GM23338 (cell line): ENCODE results near the gene ASPDH. TPM values are rescaled to one million over a fixed set of nuclear protein-coding genes. Genes with fewer than 3 reads are reported as not detected.
"Not testable (repeated sequence)": the region's sequence is repeated elsewhere in the genome, so short reads cannot be mapped to it uniquely, and the experiment has no call there.

ENCODE experiments used
- ATAC-seq: fragments of 200-7000 bp; cut with Tn5 transposase; 3 replicates; pipeline ENCODE4 v1.9.1; 2020
- DNase-seq: peaks from one replicate; pipeline ENCODE4 v3.0.0-alpha.2; 2015; ENCODE audit warnings: low spot score
- H2AFZ ChIP-seq: fragments of 200-600 bp; sonication (generic); 2 replicates; pipeline ENCODE4 v1.8.0; 2016; ENCODE audit warnings: antibody characterized with exemption, mild to moderate bottlenecking, moderate library complexity
- H3F3A ChIP-seq: fragments of 200-600 bp; sonication (generic); replicated peaks from 2 replicates; pipeline ENCODE4 v1.8.0; 2017; ENCODE audit warnings: antibody characterized with exemption, mixed run types, low read depth
- H3K27ac ChIP-seq: fragments of 200-600 bp; sonication (generic); 2 replicates; pipeline ENCODE4 v1.6.1; 2016; ENCODE audit warnings: low read depth
- H3K27me3 ChIP-seq: fragments of 200-600 bp; sonication (generic); 2 replicates; pipeline ENCODE4 v1.8.0; 2016; ENCODE audit warnings: mild to moderate bottlenecking, mixed run types, moderate library complexity; ENCODE audit not compliant: insufficient read depth
- H3K36me3 ChIP-seq: fragments of 200-600 bp; sonication (generic); 2 replicates; pipeline ENCODE4 v1.8.0; 2016; ENCODE audit warnings: mild to moderate bottlenecking; ENCODE audit not compliant: insufficient read depth
- H3K4me1 ChIP-seq: fragments of 200-600 bp; sonication (generic); 2 replicates; pipeline ENCODE4 v1.8.0; 2016; ENCODE audit warnings: mild to moderate bottlenecking, moderate library complexity; ENCODE audit not compliant: insufficient read depth
- H3K4me2 ChIP-seq: fragments of 200-600 bp; sonication (generic); 2 replicates; pipeline ENCODE4 v1.7.1; 2017; ENCODE audit warnings: mixed run types
- H3K4me3 ChIP-seq: fragments of 200-600 bp; sonication (generic); 2 replicates; pipeline ENCODE4 v1.6.1; 2016; ENCODE audit warnings: mixed run types
- H3K79me2 ChIP-seq: fragments of 200-600 bp; sonication (generic); replicated peaks from 2 replicates; pipeline ENCODE4 v1.8.0; 2017; ENCODE audit warnings: mild to moderate bottlenecking; ENCODE audit not compliant: insufficient read depth
- H3K9me2 ChIP-seq: fragments of 200-600 bp; sonication (generic); 2 replicates; pipeline ENCODE4 v1.8.0; 2017; ENCODE audit not compliant: insufficient read depth
- H4K20me1 ChIP-seq: fragments of 200-600 bp; sonication (generic); replicated peaks from 2 replicates; pipeline ENCODE4 v1.8.0; 2017; ENCODE audit warnings: mild to moderate bottlenecking; ENCODE audit not compliant: insufficient read depth
- H3K27ac Mint-ChIP-seq: 2 replicates; pipeline ENCODE4 v1.8.0; 2020; ENCODE audit warnings: inconsistent platforms, mild to moderate bottlenecking, moderate library complexity, mixed read lengths
- H3K27me3 Mint-ChIP-seq: 3 replicates; pipeline ENCODE4 v1.8.0; 2022; ENCODE audit warnings: low read depth, mild to moderate bottlenecking, moderate library complexity, mixed read lengths, inconsistent platforms; ENCODE audit not compliant: insufficient read depth, poor library complexity
- H3K36me3 Mint-ChIP-seq: 3 replicates; pipeline ENCODE4 v1.8.0; 2021; ENCODE audit warnings: low read depth, mild to moderate bottlenecking, inconsistent platforms, moderate library complexity, mixed read lengths
- H3K4me1 Mint-ChIP-seq: 3 replicates; pipeline ENCODE4 v1.8.0; 2020; ENCODE audit warnings: mild to moderate bottlenecking, inconsistent platforms, mixed read lengths
- H3K4me3 Mint-ChIP-seq: 3 replicates; pipeline ENCODE4 v1.8.0; 2021; ENCODE audit warnings: moderate library complexity, mild to moderate bottlenecking, inconsistent platforms, mixed read lengths
- H3K9me3 Mint-ChIP-seq: 3 replicates; pipeline ENCODE4 v1.8.0; 2020; ENCODE audit warnings: moderate library complexity, mild to moderate bottlenecking, inconsistent platforms, mixed read lengths
- EZH2phosphoT487 ChIP-seq: fragments of 200-600 bp; sonication (generic); IDR thresholded peaks from one replicate; pipeline ENCODE4 v1.8.1; 2018; ENCODE audit warnings: antibody characterized with exemption; ENCODE audit not compliant: unreplicated experiment
- JUNB ChIP-seq: IDR thresholded peaks from one replicate; pipeline ENCODE4 v1.6.1; 2016; ENCODE audit warnings: antibody characterized with exemption; ENCODE audit not compliant: unreplicated experiment
- NANOG ChIP-seq: IDR thresholded peaks from 2 replicates; pipeline ENCODE4 v1.6.1; 2016; ENCODE audit warnings: antibody characterized with exemption, borderline replicate concordance
- POLR2AphosphoS5 ChIP-seq: IDR thresholded peaks from 2 replicates; pipeline ENCODE4 v1.6.1; 2016; ENCODE audit warnings: antibody characterized with exemption, low read depth
- STAT1 ChIP-seq: IDR thresholded peaks from one replicate; pipeline ENCODE4 v1.6.1; 2016; ENCODE audit warnings: antibody characterized with exemption; ENCODE audit not compliant: unreplicated experiment
- ZNF331 ChIP-seq: fragments of 250-450 bp; sonication (Bioruptor Pico); IDR thresholded peaks from 2 replicates; pipeline ENCODE4 v1.5.0; 2020; ENCODE audit warnings: low read depth, mild to moderate bottlenecking, moderate library complexity
- polyA plus RNA-seq: library from polyadenylated mRNA; unstranded; fragments of >200 nt; fragmentation: Nextera tagmentation; extraction: Ambion mirVana; gene quantifications from 2 replicates; pipeline ENCODE4 v1.2.1, GENCODE V29; 2016
- total RNA-seq: library from RNA; depleted of rRNA; stranded (reverse); fragments of >200 nt; shearing (Covaris generic); gene quantifications from 2 replicates; pipeline ENCODE4 v1.2.3, GENCODE V29; 2014
- TF ChIP-seq, protein P1 (sequence below): IDR thresholded peaks from 2 replicates; pipeline ENCODE4 v1.6.1; 2016; ENCODE audit warnings: antibody characterized with exemption
- TF ChIP-seq, protein P2 (sequence below), 2 experiments: fragments of 200-600 bp in 1 of 2; sonication (generic) in 1 of 2; conservative IDR thresholded peaks; 2 replicates each; pipeline versions ENCODE4 v1.5.1 to v1.6.1; 2016 to 2017; ENCODE audit warnings: antibody characterized with exemption in 2 of 2, low read depth in 2 of 2, mild to moderate bottlenecking in 2 of 2, moderate library complexity in 1 of 2

The ASPDH gene
- total and polyA plus RNA-seq, 2 experiments from 2014 or later = not detected

DNA sequence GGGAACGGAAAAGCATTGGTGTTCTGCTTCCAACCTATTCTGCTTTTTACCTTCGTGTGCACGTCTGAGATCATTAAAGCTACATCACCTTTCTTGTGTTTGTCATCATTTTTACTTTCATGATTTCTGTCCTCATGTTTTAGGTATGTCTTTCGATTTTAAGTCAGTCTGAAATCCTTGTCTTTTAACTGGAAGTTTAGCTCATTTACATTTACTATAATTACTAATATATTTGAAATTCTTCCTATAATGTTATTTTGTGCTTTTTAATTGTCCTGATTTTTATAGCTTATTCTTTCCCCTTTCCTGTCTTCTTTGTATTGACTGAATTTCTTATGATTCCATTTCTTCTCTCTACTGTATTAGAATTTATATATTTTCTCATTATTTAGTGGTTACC lies 19.2 kb upstream of the ASPDH start:
- ATAC-seq (no peak), DNase-seq (no peak)
- Mint-ChIP-seq H3K27me3 (peaks cover 4% of the 10 kb centered on the region), H3K4me3 (no peak overlapping the region), H3K9me3 (peaks cover 97% of the 10 kb centered on the region), H3K27ac (no peak overlapping the region), H3K4me1 (no peaks in the 10 kb centered on the region), H3K36me3 (peaks cover 34% of the 10 kb centered on the region)
- no peaks in the 10 kb centered on the region for H3K4me1 ChIP-seq
- no peak overlapping the region for H2AFZ ChIP-seq
- H3K79me2 ChIP-seq = no peaks in the 10 kb centered on the region
- H3K9me2 ChIP-seq = 0 out of 2 replicates have a peak, but pooled peaks cover 3% of the 10 kb centered on the region
- H3F3A ChIP-seq = no peaks in the 10 kb centered on the region; the same call in 1 of the 2 replicates
- H3K4me3 ChIP-seq = no peak overlapping the region
- no peak overlapping the region for H3K27ac ChIP-seq
- no peaks in the 10 kb centered on the region for H4K20me1 ChIP-seq
- H3K4me2 ChIP-seq = no peak overlapping the region
- TF ChIP-seq EZH2phosphoT487 = no peak
- TF ChIP-seq JUNB = no peak
- TF ChIP-seq NANOG = no peak
- H3K27me3 ChIP-seq = no peaks in the 10 kb centered on the region
- H3K36me3 ChIP-seq = no peaks in the 10 kb centered on the region

- H3K27ac ChIP-seq = no peak overlapping the region
- H3K27me3 ChIP-seq = no peaks in the 10 kb centered on the region
- Mint-ChIP-seq H3K4me3 (no peak overlapping the region), H3K9me3 (peaks cover 97% of the 10 kb centered on the region), H3K36me3 (peaks cover 30% of the 10 kb centered on the region), H3K27ac (no peak overlapping the region), H3K4me1 (no peaks in the 10 kb centered on the region), H3K27me3 (peaks cover 4% of the 10 kb centered on the region)
- H3K36me3 ChIP-seq = no peaks in the 10 kb centered on the region
- H3K9me2 ChIP-seq = 0 out of 2 replicates have a peak, but pooled peaks cover 3% of the 10 kb centered on the region
- H4K20me1 ChIP-seq = no peaks in the 10 kb centered on the region
- no peak overlapping the region for H2AFZ ChIP-seq
- H3K79me2 ChIP-seq = no peaks in the 10 kb centered on the region
- ATAC-seq (no peak), DNase-seq (no peak)
- H3K4me3 ChIP-seq = no peak overlapping the region
- no peaks in the 10 kb centered on the region for H3F3A ChIP-seq
- no peak overlapping the region for H3K4me2 ChIP-seq
- no peaks in the 10 kb centered on the region for H3K4me1 ChIP-seq
- TF ChIP-seq, protein P1, sequence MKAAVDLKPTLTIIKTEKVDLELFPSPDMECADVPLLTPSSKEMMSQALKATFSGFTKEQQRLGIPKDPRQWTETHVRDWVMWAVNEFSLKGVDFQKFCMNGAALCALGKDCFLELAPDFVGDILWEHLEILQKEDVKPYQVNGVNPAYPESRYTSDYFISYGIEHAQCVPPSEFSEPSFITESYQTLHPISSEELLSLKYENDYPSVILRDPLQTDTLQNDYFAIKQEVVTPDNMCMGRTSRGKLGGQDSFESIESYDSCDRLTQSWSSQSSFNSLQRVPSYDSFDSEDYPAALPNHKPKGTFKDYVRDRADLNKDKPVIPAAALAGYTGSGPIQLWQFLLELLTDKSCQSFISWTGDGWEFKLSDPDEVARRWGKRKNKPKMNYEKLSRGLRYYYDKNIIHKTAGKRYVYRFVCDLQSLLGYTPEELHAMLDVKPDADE = no peak
These were observed 17.5 kb upstream of the ASPDH start for GRCh38 chr19:50531171-50531612.

DNA sequence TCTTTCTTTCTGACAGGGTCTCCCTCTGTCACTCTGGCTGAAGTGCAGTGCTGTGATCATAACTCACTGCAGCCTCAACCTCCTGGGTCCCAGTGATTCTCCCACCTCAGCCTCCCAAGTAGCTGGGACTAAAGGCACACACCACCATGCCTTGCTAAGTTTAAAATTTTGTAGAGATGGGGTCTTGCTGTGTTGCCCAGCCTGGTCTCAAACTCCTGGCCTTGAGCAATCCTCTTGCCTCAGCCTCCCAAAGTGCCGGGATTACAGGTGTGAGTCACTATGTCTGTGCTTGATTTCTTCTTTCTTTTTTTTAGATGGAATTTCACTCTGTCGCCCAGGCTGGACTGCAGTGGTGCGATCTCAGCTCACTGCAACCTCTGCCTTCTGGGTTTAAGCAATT lies 14.3 kb upstream of the ASPDH start:
- H3K4me1 ChIP-seq, H3K4me3 ChIP-seq, H3K36me3 ChIP-seq, H3K27ac ChIP-seq, DNase-seq, H4K20me1 ChIP-seq, H2AFZ ChIP-seq, H3K27ac Mint-ChIP-seq, ATAC-seq, H3K4me3 Mint-ChIP-seq, H3K9me2 ChIP-seq, H3K4me1 Mint-ChIP-seq, H3F3A ChIP-seq, H3K79me2 ChIP-seq, H3K27me3 ChIP-seq, H3K27me3 Mint-ChIP-seq, H3K4me2 ChIP-seq: not testable (repeated sequence)
- Mint-ChIP-seq H3K9me3 (peaks cover 99% of the 10 kb centered on the region), H3K36me3 (peaks cover 24% of the 10 kb centered on the region)

DNA sequence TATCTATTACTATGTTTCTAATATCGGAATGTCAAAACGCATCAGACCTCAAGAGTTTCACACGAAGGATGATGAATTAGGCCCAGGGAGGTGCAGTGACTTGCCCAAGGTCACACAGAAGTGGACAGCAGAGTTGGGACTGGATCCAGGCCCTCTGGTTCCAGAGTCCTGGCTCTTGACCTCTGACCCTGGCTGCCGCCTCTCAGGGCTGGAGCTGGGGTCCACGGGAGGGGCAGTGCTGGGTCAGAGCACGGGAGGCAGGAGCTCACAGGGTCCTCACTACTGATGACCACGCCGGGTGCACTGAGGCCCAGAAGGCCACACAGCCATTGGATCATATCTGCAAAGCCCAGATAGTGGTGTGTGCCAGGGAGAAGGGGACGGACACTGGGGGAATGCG lies 9.2 kb upstream of the ASPDH start:
- H3K36me3 Mint-ChIP-seq = peaks cover 31% of the 10 kb centered on the region
- H3K4me1 Mint-ChIP-seq = no peaks in the 10 kb centered on the region
- no peak overlapping the region for H3K27ac Mint-ChIP-seq
- TF ChIP-seq, protein P2, sequence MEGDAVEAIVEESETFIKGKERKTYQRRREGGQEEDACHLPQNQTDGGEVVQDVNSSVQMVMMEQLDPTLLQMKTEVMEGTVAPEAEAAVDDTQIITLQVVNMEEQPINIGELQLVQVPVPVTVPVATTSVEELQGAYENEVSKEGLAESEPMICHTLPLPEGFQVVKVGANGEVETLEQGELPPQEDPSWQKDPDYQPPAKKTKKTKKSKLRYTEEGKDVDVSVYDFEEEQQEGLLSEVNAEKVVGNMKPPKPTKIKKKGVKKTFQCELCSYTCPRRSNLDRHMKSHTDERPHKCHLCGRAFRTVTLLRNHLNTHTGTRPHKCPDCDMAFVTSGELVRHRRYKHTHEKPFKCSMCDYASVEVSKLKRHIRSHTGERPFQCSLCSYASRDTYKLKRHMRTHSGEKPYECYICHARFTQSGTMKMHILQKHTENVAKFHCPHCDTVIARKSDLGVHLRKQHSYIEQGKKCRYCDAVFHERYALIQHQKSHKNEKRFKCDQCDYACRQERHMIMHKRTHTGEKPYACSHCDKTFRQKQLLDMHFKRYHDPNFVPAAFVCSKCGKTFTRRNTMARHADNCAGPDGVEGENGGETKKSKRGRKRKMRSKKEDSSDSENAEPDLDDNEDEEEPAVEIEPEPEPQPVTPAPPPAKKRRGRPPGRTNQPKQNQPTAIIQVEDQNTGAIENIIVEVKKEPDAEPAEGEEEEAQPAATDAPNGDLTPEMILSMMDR (conservative IDR thresholded peaks at IDR 0.05; ENCODE audit: low read depth in 2 of 2) = no peak
- TF ChIP-seq EZH2phosphoT487 (no peak), POLR2AphosphoS5 (no peak), STAT1 (no peak), JUNB (no peak), ZNF331 (no peak)

More for the DNA sequence above, 9.2 kb upstream of the ASPDH start:
- Mint-ChIP-seq H3K27me3 (peaks cover 6% of the 10 kb centered on the region), H3K4me3 (no peak overlapping the region), H3K9me3 (peaks cover 95% of the 10 kb centered on the region)
- Histone ChIP-seq H3K27ac (no peak overlapping the region), H3K79me2 (no peaks in the 10 kb centered on the region), H3K36me3 (no peaks in the 10 kb centered on the region), H3F3A (no peaks in the 10 kb centered on the region), H2AFZ (no peak overlapping the region), H3K4me2 (no peak overlapping the region), H3K9me2 (no peaks in the 10 kb centered on the region), H3K4me1 (no peaks in the 10 kb centered on the region), H4K20me1 (no peaks in the 10 kb centered on the region), H3K27me3 (no peaks in the 10 kb centered on the region), H3K4me3 (no peak overlapping the region)
- ATAC-seq = no peak
- no peak for DNase-seq
